GM21381 (cell line): ENCODE data around the gene INTS1.

ENCODE experiments used
- ATAC-seq: cut with Tn5 transposase; IDR thresholded peaks from one replicate; pipeline ENCODE4 v1.9.1; 2021; ENCODE audit warnings: mild to moderate bottlenecking, moderate library complexity; ENCODE audit not compliant: unreplicated experiment

The INTS1 gene

DNA sequence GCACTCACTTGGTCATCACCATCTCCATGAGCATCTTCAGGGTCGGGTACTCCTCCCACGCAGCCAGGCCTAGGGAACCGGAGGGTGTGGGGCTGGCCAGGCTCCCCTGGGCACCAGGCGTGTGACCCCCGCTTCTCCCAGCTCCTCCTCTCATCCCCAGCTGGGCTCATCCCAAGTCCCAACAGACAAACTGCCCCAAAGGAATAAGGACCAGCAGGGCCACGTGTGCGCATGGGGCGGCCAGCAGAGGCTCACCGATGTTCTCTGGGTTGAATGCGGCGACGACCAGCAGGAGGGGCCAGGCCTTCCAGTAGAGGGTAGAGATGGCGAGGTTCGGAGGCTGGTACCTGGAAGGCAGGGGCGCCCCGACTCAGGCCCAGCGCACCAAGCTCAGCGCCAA is 14.9 kb downstream of the INTS1 start:
- ATAC-seq, result no peak

DNA sequence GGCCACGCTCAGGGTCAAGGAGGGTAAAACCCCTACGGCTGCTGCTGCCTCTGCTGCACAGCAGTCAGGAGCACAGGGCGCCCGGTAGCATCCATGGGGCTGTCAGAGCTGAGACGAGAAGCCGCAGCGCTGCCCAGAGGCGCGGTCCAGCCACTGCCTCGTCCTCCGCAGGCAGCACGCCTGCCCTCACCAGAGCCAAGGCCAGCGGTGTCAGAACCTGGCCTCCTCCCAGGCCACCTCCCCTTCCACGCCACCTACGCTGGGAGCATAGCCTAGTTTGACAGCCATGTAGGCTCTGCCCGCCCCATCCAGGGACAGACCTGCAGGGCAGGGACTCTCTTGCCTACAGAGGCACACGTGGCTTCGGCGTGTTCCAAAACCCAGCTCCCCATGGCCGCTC is 16.2 kb downstream of the INTS1 start:
- ATAC-seq, result no peak

DNA sequence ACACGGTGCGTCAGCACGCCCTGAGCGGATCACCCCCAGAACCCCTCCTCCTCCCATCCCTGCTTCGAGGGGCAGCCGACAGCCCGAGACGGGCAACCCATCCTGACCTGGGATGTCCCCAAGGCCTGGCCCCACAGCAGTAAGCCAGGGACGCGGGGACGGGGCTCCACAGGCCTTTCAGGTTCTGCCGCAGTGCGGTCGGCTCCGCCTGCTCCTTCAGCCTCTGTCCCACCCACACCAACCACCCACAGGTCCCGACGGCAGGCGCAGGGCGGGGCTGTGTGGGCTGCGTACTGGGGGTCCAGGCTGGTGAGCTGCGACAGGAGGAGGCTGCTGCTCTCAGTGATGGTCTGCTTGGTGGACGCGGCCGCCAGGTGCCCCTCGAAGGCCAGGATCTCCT is 16.7 kb downstream of the INTS1 start:
- no peak for ATAC-seq

DNA sequence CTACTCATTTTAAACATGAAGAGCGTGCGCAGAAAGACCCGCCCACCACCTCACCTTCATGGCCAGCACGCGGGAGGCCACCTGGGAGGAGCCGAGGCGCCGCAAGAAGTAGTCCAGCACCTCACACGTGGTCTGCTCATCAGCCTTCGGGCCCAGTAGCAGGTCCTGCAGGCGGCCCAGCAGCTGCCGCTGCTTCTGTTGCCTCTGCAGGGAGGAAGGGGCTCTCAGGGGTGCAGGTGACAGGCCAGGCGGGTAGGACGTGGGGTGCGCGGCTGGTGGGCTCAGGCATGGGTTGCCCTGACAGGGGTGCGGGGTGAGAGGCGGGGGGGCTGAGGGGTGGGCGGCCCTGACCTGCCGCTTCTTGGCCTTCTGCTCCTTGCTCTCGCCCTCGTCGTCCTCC is 17.6 kb downstream of the INTS1 start:
- ATAC-seq, result no peak

DNA sequence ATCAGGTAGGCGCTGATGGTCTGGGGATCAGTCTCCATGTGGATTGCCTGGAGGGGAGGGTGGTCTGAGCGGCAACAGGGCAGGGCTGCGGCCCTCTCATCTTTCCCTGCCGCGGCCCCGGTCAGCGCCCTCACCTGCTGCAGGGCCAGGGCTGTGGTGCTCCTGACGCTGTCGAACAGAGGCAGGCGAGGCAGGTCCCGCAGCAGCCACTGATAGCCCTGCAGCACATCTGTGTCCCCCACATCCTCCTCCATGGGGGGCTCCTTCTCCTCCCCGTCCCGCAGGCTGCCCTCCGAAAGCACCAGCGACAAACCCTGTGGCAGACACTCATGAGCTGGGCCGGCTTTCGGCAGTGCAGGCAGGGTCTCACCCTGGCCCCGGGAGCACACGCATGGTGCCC is 19.0 kb downstream of the INTS1 start:
- ATAC-seq, result no peak

DNA sequence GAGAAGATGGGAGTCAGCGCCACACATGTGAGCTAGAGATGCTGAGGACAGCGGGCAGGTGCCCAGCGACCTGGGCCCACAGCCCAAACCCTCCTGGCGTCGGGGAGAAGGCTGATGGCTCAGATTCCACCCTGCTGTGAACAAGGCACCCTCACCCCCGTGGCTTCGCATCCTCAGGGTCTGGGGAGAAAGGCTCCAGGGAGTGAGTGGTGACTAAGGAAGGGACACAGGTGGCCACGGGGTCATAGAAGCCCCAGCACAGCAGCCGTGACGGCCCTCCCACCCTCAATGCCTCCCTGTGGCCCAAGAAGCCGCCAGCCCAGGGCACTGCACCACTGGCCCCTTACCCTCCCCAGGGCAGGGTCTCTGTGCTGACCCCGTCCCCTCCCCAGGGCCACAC is 19.6 kb downstream of the INTS1 start:
- ATAC-seq, result no peak

DNA sequence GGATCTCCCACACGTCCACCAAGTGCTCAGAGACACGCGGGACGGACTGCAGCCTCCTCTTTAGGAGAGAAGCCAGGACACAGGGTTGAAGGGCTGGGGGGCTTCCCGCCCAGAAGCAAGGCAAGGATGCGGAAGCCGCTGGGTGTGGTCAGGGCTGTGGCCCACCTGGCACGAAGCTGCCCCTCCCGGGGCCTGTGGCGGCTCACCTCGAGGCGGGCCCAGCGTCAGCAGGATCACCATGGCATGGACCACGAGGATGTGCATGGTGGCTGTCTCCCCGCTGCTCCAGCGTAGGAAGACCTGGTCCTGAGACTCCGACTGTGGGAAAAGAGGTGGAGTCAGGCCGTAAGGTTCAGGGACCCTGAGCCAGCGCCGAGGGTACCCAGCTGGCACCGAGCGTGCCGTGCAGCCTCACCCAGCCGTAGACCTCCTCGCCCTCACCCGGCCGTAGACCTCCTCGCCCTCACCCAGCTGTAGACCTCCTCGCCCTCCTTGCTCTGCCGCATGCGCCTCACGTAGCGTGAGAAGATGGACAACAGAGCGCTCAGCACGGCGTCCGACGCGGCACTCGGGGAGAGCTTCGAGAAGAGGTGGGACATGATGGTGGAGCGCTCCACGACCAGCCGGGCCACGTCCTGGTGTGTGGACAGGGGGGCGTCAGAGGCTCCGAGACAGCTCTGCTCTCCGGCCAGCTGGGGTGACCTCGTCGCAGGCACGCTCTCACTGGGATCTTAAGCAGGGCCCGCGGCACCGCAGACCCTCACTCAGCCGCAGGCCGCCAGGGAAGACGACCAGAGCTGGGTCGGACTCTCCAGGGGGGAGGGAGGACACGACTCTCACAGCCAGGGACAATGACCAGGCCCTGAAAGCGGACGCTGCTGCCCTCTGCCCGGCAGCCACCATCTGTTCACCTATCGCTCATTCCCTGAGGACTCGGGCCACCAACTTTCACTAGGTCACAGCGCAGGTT is 20.4 kb downstream of the INTS1 start:
- no peak for ATAC-seq

DNA sequence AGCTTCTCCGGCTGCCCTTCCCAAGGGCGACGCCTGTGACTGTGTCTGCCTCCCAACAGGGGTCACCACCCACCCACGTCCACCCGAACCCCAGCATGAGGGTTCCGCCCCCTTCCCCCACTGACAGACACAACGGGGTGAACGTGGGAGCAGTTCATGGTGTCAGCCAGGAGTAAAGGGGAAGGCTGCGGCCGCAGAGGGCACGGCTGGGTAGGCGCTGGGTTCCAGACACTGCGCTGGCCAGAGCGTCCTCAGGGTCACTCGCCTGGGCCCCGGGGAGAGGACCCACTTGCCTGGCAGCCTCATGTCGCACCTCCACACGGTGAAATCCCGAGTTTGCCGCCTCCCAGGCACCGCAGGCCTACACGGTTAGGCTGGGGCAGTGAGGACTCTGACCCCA is 21.1 kb downstream of the INTS1 start:
- no peak for ATAC-seq

DNA sequence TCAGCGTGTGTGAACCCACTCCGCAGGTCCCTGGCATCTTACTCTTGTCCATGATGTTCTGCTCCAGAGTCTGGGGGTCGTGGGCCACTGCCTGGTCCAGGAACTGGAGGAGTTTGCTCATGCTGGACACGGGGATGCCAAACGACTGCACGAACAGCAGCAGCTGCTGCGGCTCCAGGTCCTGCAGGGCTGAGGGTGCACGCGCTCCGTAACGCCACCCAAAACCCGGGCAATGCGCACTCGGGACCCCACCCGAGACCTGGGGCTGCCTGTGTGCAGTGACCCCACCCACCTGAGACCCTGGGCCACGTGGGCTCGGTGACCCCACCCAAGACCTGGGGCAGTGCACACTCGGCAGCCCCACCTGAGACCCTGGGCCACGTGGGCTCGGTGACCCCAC is 22.9 kb downstream of the INTS1 start:
- ATAC-seq, result no peak

DNA sequence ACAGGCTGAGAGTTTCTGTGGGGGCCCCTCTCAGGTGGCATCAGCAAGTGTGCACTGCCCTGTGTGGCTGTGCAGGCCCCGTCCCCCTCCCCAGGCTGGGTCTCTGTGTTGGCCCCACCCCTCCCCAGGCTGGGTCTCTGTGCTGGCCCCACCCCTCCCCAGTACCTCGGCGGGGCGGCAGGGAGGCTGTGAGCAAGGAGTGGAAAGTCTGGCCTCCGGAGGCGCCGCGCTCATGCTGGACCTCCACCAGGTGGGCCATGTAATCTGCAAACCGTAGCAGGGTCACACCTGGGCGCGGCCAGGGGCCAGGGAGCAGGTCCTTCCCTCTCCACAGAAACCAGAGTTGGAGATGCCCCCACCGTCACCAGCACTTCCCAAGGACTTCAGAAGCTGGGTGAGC is 23.5 kb downstream of the INTS1 start:
- no peak for ATAC-seq

DNA sequence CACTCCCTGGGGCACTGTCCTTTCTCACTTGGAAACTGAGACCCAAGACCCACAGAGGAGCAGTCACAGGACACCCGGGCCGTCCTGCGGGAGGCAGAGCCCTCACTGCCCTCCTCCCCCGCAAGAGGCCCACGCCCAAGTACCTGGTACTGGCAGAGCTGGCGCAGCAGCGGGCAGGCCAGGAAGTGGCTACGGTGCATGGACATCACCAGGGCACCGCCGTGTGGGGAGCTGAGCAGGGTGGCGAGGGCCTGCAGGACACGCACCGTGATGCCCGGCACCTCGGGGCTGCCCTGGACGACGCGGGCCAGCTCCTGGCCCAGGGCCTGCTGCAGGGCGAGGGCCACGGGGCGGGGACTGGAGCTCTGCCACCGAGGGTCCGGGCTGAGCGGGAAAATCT is 24.9 kb downstream of the INTS1 start:
- no peak for ATAC-seq

DNA sequence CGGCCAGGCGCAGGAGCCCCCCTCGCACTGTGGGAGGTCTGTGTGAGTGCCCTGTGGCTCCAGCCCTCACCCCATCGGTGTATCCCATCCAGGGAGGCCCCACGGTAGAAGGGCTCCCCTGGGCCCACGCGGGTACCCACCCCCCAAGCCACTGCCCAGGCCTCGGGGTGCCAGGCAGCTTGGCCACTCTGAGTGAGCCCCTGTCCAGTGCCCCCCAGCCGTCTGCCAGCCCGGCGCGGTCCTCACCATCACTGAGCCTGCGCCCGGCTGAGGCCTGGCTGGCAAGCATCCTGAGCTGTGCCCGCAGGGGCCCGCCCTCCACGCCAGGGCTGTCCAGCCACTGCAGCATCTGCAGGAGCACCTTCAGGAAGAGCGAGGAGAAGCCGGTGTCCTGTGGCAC is 25.7 kb downstream of the INTS1 start:
- no peak for ATAC-seq

DNA sequence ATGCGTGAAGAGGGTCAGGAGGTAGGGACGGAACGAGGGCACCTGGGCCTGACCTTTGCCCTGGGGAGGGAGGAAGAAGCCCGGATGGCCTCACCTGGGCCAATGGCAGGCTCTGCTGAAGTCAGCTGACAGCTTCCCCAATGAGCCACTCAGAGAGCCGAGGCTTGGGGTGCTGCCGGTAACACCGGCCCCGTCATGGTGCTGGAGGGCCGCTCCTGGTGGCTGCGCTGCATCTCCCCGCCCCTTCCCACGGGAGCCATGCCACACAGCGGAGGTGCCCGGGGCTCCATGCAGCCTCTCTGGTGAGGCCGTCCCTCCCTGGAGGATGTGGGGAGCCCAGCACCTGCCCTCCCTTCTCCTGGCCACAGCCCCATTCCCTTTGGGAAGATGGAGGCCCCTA is 27.3 kb downstream of the INTS1 start:
- ATAC-seq, result no peak

DNA sequence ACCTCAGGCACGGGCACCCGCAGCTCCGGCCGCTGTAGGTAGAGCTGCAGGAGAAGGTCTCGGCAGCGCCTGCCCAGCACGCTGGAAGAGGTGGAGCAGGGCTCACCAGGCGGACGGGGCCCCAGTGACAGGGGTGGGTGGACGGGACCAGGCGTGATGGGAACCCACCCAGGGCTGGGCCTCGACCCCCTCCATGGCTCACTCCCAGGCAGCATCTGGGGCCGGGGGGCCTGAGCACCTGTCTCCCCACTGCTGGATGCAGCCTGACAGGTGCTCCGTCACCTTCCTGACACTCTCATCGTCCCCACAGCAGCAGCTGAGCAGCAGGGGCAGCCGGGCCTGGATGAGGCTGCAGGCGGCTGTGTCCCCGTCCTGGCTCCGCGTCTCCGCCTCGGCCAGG is 28.2 kb downstream of the INTS1 start:
- ATAC-seq, result no peak

DNA sequence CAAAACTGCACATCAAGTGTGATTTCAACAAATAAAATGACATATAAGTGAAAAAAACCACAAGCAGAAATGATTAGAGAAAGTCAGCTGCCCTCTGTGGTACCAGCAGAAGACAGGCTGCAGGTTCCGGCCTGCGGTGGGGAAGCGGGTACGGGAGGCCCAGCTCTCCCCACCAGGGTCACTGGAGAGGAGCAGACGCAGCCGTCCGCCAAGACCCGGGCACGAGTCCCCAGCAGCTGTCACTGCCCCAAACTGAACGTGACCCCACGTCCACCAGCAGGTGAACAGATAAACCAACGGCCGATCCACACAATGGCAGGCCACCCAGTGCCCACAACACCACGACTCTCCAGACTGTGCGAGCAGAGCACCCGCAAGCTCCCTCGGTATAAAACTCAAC is 28.8 kb downstream of the INTS1 start:
- no peak for ATAC-seq

DNA sequence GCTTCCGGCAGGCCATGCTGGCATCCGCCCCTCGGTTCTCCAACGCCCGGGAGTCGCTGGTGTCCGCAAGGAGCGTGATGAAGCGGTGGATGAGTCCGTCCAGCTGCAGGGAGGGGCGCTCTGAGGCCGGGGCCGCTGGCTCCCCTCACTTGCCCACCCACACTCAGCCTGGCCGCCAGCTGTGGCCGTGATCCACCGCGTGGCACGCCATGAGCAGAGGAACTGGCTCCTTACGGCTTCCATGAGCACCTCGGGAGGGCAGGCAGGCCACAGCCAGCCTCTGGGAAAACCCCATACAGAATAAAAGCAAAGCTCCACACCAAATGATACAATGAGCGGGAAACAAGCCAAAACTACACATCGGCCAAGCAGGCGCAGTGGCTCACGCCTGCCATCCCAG is 29.5 kb downstream of the INTS1 start:
- no peak for ATAC-seq

DNA sequence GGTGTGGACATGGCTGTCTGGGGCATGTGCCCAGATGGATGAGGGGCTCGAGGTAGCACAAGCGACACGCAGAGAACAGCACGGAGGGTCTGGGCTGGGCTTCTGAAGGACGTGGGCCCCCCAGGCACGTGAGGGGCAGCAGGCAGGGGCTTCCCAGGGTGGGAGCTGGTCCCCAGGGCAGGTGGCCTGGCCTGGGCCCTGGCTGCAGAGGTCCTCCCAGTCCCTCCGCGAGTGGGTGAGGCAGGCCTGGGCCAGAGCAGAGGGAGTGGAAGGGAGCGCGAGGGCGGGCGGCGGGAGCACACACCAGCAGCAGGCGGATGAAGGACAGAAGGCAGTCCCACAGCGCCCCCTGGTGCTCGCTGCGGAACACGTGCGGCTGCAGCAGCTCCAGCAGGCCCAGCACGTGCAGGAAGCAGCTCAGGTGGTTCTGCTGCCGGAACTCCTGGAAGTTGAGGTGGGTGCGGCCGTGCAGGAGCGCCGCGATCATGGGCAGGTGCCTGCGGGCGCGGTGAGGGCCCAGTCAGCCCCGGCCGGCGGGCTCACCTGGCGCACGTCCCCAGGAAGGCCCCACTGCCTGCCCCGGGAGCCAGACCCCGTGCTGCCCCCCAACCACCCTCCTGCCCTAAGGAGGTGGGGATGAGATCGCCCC is 30.2 kb downstream of the INTS1 start:
- no peak for ATAC-seq

DNA sequence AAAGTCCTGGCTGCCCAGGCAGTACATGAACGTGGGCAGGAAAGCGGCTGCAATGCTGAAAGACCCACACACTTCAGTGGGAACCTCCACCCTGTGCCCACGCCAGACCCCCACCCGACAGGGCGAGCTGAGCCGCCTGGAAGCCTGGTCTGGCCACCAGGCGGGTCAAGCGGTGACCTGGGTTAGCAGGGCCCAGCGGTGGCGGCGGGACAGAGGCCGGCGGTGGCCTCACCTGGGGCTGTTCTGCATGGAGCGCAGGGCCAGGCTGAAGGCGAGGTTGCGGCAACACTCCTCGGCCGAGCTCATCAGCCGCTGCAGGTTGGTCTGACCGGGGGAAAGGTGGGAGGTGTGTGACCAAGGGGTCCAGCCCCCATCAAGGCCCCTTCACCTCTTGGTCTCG is 33.3 kb downstream of the INTS1 start:
- ATAC-seq, result no peak

DNA sequence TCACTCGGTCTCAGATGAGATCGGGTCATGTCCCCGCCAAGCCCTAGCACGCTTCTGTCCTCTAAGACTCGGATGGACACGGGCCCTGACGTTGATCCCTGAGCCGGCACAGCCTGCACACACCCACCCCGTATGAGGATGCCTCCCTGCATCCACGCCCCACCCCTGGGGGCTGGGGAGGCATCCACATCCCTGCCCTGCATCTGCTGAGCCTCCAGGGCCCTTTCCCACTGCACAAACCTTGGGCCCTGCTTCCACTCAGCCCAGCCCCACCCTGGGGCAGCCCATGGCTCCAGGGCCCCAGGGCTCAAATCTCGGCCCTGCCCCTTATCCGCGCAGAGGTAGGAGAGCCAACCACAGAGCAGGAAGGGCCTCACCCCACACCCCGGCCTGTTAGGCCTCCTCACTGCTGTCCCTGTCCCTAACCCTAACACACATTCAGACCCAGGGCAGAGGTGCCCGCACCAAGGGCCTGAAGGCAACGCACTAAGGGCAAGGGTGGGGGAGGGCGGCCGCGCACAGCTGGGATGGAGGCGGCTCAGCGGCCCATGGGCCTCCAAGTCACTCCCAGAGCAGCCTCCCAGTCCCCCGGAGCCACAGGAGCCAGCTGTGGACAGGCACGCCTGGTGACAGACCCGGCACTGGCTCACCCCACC is 35.4 kb downstream of the INTS1 start:
- ATAC-seq, result no peak

DNA sequence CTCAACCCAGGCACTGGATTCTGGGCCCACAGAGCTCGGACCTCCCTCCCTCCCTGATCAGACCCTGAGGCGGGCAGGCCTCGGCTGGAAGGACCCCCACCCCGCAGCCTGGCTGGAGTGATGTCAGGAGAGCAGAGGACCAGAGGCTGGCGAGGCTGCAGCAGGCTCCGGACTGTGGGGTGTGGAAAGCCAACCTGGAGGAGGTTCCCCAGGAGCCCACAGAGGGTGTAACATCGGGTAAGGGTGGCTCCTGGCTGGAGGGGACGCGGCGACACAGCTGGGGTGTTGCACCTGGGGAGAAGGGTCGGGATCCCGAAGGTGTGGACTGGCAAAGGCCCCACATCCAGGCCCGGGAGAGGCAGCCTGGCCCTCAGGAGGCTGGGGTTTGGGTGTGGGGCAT is 36.0 kb downstream of the INTS1 start:
- no peak for ATAC-seq

DNA sequence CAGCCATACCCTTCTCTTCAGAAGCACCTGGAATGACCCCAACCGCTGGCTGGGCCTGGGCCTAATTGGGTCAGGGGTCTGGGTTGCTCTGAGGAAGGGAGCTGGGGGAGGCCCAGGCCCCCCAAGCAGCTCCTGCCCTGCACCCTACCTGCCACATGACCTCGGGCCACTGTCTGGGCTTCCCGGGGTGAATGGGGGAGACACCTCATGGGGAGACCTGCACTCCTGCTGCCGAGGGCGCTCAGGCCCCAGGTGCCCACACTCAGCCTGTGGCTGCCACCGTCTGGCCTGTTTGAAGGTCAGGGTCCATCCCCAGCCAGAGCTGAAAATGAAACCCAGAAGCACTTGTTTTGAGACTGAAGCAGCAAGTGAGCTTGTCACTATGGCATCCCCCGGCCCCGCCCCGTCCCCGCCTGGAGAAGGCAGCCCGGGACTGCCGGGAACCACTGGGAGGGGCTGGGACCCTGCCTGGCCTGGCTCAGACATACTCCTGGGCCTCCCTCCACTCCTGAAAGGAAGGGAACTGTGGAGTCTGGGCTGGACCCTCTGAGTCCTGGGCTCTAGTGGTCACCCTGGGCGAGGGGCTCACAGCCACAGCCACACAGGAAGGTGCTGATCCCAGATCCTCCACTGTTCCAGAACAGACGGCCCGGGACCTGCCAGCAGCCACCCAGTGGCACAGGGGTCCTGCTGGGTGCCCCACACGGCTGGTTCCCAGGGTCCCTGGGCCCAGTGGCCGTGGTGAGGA is 37.5 kb downstream of the INTS1 start:
- ATAC-seq, result no peak
